Activated T-cell treated with anti-CD3 and anti-CD28 coated beads for 4 hours (primary cell): ENCODE data around the gene NFIA.

Source experiments
- DNase-seq: peaks from one replicate; pipeline ENCODE4 v3.0.0-alpha.2; 2020

NFIA gene

DNA sequence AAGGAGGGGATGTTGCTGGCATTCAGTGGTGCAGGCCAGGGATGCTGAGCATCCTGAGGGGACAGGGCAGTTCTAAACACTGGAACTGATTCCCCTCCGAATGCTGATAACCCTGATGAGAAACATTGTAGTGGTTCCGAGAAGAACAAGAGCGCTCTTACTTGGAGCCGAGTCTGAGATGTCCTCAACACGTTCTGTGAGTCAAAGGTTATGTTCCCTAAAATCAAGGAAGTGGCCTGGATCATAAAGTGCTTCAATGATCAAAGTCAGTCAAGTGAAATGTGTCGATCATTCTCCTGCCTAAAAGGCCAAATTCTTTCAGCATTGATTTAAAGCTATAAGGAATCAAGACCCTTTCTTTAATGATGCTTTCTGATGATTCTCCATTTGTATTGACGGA, 234.1 kb downstream of the NFIA start:
- DNase-seq, result no peak

DNA sequence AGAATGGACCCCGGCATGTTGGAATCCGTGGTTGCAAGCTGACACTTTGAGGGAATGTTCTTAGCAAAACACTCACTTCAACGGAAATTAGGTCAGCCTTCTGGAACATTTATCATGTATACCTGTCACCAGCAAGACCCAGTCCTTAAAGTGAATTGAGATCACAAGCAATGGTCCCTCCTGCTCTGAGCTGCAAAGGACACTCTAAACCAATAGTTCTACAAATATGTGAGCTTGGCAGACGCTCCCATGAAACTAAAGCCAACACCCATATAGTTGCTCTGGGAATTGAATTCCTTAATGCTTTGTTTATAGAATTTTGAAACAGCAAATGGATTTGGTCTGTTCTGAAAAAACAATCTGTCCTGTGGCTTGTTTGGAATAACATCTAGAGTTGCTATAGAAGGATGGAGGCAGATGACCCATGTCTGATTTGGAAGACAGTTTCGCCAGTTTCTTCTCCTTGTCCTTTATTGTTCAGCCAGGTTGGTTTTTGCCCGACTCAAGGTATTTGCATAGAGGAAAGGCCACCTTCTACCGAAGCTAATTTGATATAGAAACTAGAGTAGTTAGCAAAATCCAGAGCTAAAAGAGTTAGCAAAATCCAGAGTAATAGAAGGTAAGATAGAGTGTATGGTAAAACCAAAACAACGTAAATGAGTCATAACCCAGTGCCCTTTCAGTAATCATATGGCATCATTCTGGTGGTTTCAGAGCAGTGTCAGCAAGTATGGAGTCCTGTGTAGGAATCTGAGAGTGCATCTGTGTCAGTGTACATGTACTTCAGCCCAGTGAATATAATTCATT, 236.2 kb downstream of the NFIA start:
- DNase-seq, result no peak

DNA sequence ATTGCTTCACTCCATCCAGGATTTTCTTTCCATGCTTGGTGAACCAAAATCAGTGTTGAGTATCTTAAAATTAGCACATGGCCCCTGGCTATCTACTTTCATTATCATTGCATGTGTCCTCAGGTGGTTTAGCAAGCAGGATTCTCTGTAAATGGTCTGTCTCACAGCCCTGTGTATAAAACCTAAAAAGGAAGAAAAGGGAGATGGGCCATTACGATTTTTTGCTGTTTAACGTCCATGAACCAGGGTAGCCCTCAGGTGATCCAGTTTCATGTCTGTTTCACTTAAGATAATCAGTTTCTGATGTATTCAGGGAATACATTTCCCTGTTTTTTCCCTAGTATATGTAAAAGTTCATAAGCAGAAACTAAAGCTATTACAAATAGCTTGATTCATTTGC, 238.2 kb downstream of the NFIA start:
- DNase-seq, result no peak

DNA sequence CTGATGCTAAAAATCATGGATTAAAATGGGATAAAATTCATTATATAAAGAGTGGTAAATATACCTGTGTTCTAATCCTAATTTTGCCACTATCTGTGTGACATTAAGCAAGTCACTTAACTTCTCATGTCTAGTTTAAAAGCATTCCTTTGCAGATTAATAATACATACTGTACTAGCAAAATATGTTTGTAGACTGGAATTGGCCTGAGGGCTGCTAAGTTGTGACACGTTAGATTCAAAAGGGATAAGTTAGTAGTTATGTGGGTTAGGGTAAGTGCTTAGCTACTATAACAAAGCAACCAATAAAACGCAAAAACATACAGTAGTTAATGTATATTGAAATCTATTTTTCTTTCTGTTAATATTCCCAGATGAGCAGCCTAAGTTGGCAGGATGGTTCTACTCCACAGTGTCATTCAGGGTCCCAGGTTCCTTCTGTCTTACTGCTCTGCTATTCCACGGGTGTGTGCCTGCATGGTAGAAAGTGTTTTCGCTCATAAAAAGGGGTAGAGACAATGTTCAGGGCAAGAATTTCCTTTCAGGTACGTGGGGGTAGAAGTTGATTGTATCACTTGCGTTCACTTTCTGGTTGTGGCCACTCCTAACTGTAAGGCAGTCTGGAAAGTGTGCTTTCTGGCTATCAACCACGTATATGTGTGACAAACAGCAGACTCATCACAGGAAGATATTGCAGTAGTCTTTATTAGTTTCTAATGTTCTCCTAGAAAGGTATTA, 239.8 kb downstream of the NFIA start:
- no peak for DNase-seq

DNA sequence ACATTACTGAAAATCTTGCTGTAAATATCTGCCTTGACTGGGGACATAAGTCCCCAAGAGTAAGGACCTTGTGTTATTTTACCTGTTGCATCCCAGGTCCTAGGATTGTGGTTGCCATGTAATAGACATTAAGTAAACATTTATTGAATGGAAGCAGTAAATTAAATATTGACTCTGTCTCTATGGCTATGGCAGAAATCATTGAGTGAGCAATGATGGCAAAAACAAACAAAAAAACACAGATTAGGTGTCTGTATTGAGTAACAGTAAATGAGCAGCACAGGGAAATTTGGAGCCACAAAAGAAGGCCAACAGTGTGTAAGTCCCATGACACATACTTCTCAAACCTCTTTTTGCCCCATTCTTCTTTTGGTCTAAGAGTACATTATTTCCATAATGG, 240.4 kb downstream of the NFIA start:
- DNase-seq, result no peak

DNA sequence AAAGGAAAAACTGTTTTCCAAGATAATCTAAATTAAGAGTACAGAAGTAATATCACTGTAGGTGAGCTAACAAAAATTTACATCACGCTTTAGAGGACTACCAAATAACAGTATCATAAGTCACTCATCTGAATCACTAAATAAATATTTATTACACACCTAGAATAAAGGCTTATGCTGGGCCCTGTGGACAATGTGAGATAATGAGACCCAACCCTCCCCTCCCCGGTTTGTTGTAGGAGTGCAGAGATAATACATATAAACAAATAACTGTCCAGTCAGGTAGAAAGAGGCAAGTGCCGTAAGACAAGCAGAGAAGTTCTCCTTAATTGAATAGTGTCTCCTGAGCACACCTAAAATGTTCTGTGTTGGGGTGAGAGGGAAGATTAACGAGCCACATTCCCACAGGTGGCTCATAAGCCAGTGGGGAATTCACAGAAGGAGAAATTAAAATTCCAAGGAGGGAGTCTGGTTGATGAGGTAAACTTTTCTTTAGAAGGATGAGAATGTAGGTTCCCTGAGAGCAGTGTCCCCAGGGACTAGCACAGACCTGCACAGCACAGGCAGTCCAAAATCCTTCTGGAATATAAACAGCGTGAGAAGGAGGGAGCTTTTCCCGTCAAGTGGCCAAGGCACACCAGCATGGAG, 241.4 kb downstream of the NFIA start:
- DNase-seq, result no peak

DNA sequence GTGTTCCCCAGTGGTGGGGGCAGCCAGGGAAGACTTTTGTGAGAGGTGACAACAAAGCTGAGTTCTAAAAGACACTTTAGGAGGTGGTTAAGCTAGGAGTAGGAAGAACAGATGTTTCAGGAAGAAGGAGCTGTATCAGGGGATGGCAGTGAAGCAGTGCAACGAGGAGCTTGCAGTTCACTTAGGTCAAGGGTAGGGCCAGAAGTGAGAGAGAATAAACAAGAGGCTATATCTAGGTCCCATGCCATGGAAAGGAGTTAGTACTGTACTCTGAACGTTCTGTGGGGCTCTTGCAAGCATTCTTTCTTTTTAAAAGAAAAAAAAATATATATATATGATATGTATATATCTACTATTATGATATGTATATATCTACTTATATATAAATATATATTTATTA, 244.4 kb downstream of the NFIA start:
- no peak for DNase-seq

DNA sequence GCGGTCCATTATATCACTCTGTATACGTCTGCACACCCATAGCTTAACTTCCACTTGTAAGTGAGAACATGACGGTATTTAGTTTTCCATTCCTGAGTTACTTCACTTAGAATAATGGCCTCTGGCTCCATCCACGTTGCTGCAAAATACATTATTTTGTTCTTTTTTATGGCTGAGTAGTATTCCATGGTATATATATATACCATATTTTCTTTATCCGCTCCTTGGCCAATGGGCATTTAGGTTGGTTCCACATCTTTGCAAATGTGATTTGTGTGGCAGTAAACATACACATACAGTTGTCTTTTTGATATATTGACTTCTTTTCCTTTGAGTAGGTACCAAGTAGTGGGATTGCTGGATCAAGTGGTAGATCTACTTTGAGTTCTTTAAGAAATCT, 245.1 kb downstream of the NFIA start:
- DNase-seq, result no peak

DNA sequence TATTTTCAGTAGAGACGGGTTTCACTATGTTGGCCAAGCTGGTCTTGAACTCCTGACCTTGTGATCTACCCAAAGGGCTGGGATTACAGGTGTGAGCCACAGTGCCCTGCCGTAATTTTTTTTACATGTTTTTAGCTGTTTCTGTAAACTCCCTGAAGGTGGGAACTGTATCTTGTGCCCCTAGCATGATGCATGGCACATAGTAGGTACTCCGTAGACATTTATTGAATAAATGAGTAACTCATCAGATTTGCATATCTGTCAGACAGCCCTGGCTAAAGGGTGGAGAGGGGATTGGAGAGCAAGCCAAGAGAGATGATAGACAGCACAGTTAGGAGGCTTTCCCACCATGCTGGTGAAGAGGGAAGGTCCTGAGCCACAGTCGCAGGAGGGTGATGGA, 247.2 kb downstream of the NFIA start:
- DNase-seq, result no peak

DNA sequence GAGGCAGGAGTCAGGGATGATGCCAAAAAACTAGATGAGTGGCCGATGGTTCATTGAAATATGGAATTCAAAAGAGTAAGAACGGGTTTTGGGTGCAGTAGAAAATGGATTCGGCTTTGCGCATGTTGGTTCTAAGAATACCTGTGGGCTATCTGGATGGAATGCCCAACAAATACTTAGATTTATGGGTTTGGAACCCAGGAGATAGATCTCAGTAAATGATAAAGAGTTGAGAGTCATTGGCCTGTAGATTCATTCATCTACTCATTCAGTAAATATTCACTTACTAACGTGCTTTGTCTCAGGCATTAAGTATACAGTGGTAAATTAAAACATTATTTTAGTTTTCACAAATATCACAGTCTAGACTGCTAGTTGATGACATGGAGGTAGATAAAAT, 247.7 kb downstream of the NFIA start:
- no peak for DNase-seq

DNA sequence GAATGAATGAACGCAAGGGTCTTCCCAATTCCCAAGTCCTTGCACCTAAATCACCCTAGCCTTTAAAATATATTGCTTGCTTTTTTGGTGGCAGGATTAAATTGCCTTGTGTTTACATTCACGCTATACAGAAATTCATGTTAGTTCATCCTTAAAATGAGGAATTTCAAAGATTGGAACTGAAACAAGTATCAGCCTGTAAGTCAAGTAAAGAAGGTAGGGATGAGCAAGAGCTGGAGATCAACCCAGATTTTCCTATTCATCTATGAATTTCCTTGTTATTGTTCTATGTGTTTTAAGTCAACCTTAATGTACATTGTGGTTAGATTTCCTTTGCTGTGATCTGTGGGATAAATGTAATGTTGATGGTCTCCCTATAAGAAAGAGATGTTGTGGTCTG, 248.2 kb downstream of the NFIA start:
- no peak for DNase-seq

DNA sequence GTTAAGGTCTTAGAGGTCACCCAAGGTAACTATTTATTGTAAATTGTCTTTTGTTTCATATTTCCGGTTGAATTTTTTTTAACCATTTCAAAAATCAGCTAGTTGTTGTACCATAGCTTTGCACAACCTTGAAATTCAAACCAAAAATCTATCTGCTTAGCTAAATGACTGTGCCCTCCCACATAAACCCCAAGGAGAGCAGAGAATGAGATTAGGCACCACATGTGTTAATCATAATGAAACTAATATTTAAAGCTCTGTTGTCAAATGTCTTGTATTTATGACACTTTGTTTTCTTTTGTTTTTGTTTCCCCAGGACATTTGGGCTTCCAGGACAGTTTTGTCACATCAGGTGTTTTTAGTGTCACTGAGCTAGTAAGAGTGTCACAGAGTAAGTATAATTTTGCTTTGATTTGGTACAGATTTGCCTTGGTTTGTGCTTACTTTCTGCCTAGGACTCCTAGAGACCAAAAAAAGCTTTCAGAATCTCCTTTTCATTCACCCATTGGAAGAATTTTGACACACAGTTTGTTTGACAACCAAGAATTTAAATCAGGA, 249.9 kb downstream of the NFIA start:
- DNase-seq, result no peak

DNA sequence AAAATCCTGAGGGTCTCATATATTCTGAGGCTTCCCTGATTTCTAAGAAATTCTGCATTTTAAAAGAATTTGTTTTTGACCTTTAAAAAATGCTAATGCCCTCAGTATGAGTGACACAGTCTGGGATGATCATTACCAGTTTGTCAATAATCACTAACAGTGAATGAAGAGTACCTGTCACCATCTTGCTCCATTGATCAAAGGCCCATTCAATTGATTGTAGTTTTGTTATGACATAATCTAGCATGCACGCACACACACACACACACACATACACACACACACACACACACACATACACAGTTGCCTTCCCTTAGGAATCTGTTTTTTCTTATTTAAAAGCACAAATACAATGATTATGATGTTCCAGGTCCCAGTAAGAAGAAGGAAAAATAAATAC, 250.4 kb downstream of the NFIA start:
- no peak for DNase-seq

DNA sequence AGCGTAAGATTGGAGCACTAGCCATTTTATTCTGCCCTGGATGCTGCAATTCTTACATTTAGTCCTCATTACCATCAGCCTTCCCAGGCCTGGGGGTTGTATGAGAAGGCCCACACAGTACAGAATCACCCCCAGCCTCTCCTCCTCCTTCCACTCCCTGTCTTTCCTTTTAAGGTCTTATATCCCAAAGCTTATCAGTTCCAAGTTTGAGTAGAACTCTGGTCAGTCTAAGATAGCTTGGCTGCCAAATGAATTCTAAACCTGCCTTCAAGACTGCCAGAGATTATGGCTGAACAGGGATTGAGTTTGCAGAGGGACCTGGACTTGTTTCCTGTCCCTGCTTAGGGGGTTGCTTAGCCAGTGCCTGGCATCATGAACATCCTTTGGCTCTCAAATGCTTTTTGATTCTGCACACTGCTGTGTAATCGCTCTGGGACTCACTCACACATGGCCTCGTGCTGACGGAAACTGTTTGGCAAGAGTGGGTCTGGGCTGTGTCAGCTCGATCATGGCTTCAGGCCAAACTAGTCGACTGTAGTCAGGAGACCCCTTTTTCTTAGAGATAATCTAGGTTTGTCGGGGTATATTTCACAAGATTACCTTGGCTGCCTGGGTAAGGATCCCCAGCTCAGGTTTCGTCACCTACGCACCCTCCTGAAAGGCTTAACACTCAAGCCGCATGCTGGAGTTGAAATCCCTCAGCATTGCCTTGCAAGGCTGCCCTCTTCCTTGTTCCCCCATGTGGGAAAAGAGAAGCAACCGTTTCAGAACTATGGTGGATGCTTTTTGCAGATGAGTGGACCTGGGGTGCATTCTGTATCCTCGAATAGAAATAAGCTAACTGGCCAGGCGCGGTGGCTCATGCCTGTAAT, 252.6 kb downstream of the NFIA start:
- DNase-seq, result no peak

DNA sequence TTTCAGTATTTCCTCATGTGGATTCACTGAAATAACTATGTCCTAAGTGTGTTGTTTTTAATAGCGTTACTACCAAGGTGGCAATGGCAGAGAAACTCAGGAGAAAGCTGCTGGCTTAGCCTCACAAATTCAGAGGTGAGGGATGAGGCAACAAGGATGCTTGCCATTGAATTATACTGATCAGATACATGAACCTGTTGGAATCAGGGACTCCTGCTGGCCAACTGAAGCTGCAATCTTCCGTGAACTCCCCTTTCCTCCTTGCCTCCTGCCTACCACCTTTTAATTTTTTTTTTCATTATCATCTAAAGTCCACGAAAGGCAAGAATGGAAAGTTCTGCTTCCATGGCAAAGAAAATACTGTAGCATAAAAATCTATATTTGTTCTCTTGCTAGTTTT, 254.7 kb downstream of the NFIA start:
- DNase-seq, result no peak

DNA sequence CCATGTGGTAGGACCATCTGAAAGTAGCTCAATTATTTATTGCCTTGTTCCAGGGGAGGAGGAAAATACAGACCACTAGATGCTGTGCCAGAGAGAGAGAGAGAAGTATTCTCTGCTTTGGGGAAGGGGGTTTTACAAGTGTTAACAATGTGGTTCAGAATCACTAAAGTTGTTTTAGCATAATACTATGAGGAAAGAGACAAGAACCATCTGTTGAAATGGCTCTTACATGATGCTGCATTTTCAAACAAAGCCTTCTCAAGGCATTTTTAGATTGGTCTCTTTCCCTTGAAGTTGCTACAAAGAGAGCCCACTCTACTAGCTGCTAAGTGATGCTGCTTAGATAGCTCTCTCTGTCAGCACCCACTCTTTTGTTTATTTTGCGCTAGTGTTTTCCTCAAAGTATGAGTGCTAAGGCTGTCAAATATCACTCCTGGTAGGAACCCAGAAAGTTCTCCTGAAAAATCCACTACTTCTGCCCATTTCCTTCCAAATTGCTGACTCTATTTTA, 255.1 kb downstream of the NFIA start:
- DNase-seq, result no peak

DNA sequence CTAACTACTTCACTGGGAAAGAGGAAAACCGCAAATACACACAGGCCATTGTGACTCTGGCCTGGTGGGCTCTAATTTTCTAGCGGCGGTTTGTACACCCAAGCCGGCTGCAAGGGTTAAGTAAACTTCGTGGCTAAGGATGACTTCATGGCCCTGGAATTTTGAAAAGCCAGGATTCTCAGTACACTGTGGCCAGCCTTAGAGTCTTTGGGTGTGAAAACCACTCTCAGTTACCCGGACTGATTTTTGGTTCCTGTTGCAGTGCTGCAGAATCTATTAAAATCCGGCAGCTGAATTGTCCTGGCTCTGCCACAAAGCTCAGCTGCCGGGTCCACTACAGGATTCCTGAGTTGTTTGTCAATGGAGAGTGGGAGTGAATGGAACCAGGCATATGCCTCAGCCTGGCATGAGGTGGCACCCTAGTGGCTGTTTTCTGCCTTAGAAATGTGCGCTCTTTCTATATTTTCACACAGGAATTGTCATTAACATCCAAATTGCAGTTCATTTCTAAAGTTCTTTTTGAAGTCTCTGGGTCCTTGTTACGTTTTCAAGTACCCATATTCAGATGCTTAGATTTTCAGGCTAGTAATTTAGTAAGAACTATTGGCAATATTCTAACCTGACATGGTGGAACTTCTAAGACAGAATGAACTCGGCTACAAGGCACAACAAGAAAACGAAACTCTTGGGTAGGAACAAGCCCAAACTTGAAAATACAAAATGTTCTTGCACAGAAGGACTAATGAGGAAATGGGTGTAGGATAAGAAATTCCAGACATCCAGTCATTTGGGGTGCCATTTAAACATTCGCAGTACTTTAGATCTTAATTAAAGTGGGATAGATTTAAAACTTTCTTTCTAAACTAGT, 255.9 kb downstream of the NFIA start:
- DNase-seq, result no peak

DNA sequence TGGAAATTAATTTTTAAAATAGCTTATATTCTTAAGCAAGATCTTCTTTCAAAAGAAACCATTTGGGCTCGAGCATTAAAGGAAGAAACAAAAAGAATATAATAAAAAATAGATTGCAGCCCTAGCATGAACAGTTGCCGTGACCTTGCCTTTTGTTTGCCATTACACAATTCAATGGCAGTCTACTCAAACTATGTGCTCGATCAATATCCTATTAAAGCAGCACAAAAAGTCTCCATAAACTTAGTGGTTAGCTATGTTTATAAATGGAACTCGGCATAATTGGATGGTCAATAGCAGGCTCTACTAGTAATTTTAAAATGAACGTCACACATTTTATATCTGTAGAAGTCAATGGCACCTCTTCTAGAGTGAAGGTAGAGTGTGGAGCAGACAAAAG, 256.5 kb downstream of the NFIA start:
- DNase-seq, result no peak

DNA sequence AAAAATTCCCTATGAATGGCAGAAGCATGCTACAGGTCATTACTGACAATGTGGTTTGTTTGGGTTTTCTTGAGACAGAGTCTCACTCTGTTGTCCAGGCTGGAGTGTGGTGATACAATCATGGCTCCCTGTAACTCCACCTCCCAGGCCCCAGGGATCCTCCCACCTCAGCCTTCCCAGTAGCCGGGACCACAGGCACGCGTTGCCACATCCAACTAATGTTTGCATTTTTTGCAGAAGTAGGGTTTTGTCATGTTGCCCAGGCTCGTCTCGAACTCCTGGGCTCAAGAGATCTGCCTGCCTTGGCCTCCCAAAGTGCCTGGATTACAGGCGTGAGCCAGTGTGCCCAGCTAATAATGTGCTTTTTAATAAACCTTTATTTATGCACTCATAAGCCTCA, 259.1 kb downstream of the NFIA start:
- no peak for DNase-seq

DNA sequence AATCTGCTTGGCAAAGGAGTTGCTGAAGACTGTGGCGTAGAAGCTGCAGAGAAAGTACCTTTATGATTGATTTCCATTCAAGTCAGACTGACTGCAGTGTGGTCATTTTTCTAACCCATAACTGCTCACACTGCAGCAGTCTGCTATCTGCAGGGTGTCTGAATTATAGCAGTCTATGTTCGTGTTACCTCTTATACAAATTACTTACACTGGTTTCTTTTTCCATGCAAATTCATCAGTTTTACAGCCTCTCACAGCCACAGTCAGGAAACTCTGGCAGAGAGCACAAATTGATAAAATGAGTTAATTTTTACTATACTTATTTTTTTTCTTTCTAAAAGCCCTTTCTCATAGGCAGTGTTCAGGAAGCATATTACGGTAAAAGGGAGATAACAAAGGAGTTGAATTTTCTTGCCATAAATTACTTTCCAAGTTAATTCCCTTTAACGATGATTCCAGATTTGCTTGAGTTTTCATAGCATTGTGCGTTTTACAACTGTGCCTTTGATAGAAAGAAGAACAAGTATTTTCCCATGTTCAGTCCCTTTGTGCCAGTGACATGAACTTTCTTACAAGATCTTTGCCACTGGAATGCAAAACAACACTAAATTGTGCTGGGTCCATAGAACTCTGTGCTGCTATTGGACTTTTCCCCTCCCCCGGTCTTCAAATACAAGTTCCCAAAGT, 261.5 kb downstream of the NFIA start:
- no peak for DNase-seq

DNA sequence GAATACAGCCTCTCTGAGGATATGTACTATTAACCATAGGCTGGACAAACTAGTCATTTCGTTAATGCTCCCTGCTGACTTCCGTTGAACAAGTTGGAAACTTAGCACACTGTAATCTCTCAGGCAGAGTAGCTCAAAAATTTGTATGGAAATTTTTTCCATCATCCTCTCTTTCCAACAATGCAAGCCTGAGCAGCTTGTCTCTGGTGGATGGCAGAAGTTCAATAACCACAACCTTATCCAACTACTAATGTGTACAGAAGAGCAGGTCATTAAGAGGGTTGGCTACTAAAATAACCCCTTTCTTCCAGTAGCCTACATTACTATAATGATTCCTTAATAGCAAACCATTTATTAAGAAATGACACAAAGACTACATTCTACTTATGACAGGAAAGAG, 262.3 kb downstream of the NFIA start:
- no peak for DNase-seq
